ENCODE data around the gene GCN1.

The GCN1 gene

DNA sequence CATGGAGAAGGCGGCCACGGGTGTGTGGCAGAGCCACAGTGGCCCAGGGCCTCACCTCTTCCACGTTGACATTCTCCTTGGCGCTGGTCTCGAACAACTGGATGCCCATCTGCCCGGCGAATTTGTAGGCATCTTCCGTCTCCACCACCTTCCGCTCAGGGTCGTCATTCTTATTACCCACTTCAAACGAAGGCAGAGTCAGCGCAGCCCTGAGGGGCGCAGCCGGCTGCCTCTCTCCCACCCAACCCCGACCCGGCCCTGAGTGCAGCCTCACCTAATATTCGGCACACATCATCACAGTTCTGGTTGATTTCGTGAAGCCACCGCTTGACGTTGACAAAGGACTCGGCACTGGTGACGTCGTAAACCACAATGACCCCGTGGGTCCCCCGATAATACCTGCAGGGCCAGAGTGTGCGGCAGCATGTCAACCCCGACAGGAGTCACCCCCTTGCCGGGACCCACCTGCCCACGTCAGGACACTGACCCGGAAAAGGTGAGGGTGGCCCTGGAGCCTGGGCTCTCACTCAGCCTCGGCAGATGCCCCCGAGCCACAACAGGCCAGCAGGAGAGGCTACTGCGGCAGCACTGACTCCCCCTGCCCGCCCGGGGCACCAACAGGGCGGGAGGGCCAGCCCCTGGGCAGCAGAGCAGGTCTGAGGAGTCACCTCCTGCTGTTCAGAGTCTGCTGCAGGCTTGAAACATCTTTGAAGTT lies 95.6 kb downstream of the GCN1 start:
- in situ Hi-C loops (cut with MboI; ENCODE audit: low sequenced_read_pairs): no loop called here

GRCh38 chr12:120096671-120097202 lies 97.8 kb downstream of the GCN1 start:
- in situ Hi-C loops (cut with MboI; ENCODE audit: low sequenced_read_pairs): no loop called here

GRCh38 chr12:120095736-120096135 lies 98.8 kb downstream of the GCN1 start:
- in situ Hi-C loops (cut with MboI; ENCODE audit: low sequenced_read_pairs): no loop called here

DNA sequence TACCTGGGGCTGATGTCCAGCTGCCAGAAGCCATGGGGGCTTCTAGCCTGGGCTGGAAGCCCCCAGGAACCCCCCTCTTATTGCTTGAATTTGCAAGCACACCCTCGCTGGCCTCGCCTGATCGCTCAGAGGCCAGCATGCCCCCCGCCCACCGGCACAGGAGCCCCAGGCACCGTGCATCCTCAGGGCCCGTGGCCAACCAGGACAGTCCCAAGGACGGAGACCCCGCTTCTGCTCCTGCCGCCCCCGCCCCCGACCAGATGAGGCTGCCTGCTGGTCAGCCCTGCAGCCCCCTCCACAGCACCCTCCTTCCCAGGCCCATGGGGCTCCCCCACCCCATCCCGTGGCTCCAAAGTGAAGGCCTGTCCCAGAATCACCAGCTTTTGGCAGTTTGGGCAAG lies 99.2 kb downstream of the GCN1 start:
- in situ Hi-C loops (cut with MboI; ENCODE audit: low sequenced_read_pairs): no loop called here

DNA sequence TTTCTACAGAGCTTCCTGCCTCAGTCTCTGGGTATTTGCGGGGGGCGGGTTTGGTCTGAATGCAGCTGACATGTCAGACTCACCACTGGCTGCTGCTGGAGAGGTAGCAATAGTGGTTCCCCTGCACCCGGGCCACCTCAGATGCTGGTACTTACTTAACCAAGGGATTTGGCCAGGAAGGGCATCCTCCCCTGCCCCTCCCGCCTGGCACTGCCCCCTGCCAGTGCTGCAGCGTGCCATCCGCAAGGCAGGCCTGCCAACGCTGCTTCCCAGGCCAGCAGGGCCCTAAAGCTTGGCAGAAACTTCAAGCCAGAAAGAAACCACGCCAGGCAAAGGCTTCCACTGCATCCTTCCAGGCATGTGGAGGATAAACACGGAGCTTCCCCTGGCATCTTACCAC lies 100.0 kb downstream of the GCN1 start:
- in situ Hi-C loops (cut with MboI; ENCODE audit: low sequenced_read_pairs): no loop called here

GRCh38 chr12:120093592-120094355 lies 100.7 kb downstream of the GCN1 start:
- in situ Hi-C loops (cut with MboI; ENCODE audit: low sequenced_read_pairs): no loop called here

- in situ Hi-C loops (cut with MboI; ENCODE audit: low sequenced_read_pairs): no loop called here
Observed at GRCh38 chr12:120093336-120093591, 101.3 kb downstream of the GCN1 start.

DNA sequence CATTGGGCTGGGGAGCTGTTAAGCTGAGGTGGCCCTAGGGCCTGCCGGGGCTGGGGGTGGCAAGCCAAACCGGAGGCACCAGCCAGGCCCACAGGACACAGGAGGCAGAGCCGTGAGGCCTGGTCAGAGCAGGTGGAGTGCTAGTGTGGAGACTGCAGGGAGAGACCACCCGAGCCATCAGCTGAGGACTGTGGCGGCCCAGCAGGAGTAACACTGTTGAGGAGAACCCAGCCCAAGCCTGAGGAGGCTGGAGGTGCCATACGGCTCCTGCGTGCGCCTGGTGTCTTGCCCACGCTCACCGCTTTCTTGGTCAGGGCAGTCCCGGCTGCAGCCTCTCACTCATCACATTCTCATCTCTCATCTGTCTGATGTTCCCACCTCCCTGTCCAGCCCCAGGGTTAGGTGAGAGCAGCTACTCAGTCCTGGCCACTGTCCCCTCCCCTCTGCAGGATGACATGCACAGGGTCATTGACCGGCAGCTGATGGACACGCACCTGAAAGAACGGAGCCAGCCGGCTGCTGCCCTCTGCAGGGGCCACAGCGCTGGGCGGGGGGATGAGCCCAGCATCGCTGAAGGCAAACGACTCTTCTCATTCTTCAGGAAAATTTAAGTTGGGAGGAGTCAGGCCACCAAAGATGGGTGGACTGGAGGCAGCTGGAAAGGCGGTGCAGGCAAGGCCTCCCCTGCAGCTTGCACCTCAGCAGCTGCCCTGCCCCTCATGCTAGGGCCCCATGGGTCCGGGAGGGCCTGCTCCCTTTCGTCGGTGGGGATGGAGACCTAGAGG lies 101.8 kb downstream of the GCN1 start:
- in situ Hi-C loops (cut with MboI; ENCODE audit: low sequenced_read_pairs): no loop called here

DNA sequence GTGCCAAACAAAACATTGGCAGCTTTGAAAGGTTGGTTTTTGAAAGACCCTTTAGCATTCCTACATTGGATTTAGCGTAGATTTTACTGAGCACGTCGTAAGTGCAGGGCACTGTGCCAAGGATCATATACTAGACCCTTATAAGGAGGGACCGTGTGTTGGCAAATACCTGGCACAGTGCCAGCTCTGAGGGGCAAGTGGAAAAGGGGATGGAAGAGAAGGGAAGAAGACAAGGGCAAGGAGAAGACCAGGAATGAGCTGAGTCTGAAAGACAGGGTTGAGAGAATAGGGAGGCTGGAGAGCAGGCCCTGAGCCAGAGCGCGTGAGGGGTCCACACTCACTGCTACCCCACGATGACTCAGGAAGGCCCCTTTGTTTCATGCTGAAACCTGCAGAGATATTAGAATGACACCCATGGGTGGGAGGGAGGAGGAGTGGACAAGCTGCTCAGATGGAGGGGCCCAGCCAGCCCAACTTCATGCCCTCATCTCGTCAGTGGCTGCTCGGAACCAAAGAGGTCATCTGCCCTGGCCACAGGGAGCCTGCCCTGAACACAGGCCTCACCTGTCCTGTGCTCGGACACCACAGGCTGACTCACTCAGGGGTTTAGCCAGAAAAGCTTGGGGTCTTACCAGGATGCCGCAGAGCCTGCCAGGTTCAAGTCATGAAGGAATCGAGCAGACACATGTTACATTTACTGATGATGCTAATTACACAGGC lies 103.0 kb downstream of the GCN1 start:
- in situ Hi-C loops (cut with MboI; ENCODE audit: low sequenced_read_pairs): no loop called here

DNA sequence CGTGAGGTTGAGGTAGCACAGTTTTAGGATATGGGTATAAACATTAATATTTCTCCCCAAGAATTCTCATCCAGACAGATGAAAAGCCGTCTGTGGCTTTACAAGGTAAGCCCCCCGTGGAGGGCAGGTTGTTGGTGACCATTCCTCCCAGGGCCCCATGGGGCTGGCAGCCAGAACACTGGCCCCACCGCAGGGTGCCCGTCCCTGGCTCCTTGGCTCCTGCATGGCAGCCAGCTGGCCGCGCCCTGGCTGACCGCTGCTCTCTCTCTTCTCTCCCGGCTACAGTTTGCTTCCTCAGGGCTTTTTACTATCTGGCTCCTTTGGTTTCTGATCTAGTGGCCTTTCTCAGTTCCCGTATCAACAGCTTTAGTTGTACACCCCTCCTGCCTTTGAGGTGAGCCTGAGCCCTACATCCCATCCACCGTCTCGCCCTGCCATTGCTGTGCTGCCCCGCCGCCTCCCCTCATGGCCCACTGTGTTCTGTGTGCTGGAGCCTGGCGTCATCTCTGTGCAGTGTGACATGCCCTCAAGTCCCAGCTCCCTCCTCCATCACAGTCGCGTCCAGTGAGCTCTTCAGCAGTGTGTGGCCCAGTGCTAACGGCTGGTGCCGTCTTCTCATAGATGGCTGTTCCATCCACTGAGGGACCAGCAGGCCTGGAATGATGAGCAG lies 103.8 kb downstream of the GCN1 start:
- in situ Hi-C loops (cut with MboI; ENCODE audit: low sequenced_read_pairs): no loop called here

GRCh38 chr12:120090206-120090605 lies 104.3 kb downstream of the GCN1 start:
- in situ Hi-C loops (cut with MboI; ENCODE audit: low sequenced_read_pairs): no loop called here

GRCh38 chr12:120089796-120090195 lies 104.7 kb downstream of the GCN1 start:
- in situ Hi-C loops (cut with MboI; ENCODE audit: low sequenced_read_pairs): no loop called here

- in situ Hi-C loops (cut with MboI; ENCODE audit: low sequenced_read_pairs): no loop called here
Observed at GRCh38 chr12:120089105-120089504, 105.4 kb downstream of the GCN1 start.

DNA sequence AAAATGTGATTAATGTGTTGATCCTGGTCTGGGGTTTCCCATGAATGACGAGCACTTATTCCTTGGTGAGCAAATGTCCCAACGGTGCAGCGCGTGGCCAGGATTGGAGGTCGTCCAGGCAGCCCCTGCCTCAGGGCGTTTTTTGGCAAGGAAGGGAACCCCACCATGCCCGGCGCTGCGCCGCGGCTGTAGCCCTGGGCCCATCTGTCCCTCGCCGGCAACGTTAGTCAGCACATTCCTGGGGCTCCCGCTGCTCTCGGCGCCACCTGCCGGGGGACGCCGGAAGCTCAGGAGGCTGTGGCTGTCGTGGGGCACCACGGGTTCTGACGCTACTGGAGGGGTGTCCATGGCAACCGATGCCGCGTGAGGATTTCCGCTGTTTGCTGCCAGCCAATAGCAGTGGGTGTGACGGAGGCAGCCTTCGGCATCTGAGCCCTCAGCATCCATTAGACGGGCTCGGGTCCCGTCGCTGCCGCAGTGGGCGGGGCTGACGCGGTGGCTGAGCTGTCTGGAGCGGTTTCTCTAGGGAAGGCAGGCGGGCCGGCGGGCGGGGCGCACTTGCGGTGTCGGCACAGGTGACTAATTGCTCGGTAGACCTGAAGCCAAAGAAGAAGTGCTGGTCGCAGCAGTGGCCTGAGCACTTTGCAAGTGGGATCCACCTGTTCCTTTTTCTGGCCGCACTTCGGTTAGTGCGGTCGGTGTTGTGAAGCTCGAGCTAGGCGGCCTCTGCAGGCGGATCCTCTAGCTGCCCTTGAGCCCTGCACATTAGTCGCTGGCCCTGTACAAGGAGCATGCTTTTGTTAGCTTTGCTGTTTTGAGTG lies 107.5 kb downstream of the GCN1 start:
- in situ Hi-C loops (cut with MboI; ENCODE audit: low sequenced_read_pairs): no loop called here

GRCh38 chr12:120085920-120086645 lies 108.4 kb downstream of the GCN1 start:
- in situ Hi-C loops (cut with MboI; ENCODE audit: low sequenced_read_pairs): no loop called here

GRCh38 chr12:120081641-120082040 lies 112.9 kb downstream of the GCN1 start:
- in situ Hi-C loops (cut with MboI; ENCODE audit: low sequenced_read_pairs): no loop called here

GRCh38 chr12:120079411-120080400 lies 114.8 kb downstream of the GCN1 start:
- in situ Hi-C loops (cut with MboI; ENCODE audit: low sequenced_read_pairs): no loop called here

DNA sequence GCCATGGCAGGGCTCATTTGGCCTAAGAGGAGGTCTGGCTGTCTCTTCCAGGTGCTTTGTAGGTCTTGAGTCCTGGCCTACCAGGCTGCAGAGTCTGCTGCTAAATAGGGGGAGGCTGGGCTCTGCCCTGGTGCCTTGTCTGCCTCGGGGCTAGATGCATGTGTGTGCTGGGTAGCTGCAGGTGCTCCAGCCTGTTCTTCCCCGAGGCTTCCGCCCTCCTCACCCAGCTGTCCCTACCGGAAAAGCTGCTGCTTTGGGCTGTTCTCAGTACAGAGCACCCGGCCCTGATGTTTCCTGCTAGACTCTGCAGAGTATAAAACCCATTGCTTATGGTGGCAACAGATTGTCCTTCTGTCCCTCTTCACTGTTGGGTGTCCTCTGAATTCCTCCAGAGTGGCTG lies 115.6 kb downstream of the GCN1 start:
- in situ Hi-C loops (cut with MboI; ENCODE audit: low sequenced_read_pairs): no loop called here
